Astrocyte (in vitro differentiated cells and primary cell): ENCODE results near the gene ZBTB7C.

Experiments
- CTCF ChIP-seq: IDR thresholded peaks from 2 replicates; pipeline ENCODE4 v1.5.1; 2011; ENCODE audit warnings: low read depth, mild to moderate bottlenecking, inconsistent platforms, low read length, moderate library complexity; ENCODE audit not compliant: insufficient read depth
- EZH2 ChIP-seq: IDR thresholded peaks from 2 replicates; pipeline ENCODE4 v1.6.1; 2012; ENCODE audit warnings: mild to moderate bottlenecking, low read length, inconsistent platforms; ENCODE audit not compliant: insufficient read depth

GRCh38 chr18:48453330-48454066 is 44.3 kb upstream of the ZBTB7C start:
- TF ChIP-seq CTCF (no peak), EZH2 (no peak)
